NOMO-1 (cell line): ENCODE data around the gene TDRD9.
"Not testable (repeated sequence)": the region's sequence is repeated elsewhere in the genome, so short reads cannot be mapped to it uniquely, and the experiment has no call there.

Experiments used
- DNase-seq, 2 experiments: peaks; one replicate each; lab custom pipeline; 2025; ENCODE audit not compliant: unreplicated experiment in 2 of 2; lab: John Stamatoyannopoulos, UW

Gene TDRD9

DNA sequence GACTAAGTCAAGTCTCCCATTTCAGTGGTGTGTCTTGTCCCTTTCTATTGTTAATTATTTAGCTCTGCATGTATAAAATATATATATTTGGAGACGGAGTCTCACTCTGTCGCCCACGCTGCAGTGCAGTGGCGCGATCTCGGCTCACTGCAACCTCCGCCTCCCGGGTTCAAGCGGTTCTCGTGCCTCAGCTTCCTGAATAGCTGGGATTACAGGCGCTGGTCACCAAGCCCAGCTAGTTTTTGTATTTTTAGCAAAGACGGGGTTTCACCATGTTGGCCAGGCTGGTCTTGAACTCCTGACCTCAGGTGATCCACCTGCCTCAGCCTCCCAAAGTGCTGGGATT lies 6.4 kb upstream of the TDRD9 start:
- DNase-seq = not testable (repeated sequence)

GRCh38 chr14:103923863-103924262 lies 4.4 kb upstream of the TDRD9 start:
- DNase-seq = no peak

DNA sequence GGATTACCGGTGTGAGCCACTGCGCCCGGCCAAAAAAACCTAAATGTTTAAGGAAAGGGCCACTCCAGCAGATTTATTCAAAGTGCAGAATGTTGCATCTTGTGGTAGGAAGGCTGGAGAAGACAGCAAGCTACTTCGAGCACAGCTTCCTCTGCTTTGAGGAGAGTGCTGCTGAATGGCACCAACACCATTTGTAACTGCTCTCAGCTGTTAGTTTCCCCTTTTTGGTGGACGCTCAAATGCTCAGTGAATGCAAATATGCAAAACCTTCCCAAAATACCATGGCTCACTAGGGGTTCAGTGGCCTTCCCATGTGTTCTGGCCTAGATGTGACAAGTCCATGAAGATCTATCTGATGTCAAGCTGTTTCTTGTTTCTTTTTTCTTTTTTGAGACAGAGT lies 2.9 kb upstream of the TDRD9 start:
- DNase-seq = peak; percentile 18 to 24

DNA sequence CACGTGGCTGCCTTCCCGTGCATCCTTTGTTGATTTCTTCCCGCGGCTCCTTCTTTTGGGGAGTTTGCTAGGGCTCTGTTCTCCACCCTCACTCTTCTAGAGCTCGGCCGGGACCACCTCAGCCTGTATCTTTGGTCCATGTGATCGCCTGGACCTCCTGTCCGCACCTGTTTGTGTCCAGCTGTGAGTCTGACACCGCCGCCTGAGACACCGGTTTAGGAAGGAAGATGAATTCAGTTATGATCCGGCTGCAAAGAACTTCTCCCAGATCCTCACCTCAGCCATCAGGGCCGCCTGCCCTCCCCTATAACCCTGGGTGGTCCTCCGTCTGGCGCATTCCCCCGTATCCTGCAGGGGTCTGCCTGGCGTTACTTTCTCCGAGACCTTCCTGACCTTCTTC lies 690 bp upstream of the TDRD9 start:
- DNase-seq = no peak

DNA sequence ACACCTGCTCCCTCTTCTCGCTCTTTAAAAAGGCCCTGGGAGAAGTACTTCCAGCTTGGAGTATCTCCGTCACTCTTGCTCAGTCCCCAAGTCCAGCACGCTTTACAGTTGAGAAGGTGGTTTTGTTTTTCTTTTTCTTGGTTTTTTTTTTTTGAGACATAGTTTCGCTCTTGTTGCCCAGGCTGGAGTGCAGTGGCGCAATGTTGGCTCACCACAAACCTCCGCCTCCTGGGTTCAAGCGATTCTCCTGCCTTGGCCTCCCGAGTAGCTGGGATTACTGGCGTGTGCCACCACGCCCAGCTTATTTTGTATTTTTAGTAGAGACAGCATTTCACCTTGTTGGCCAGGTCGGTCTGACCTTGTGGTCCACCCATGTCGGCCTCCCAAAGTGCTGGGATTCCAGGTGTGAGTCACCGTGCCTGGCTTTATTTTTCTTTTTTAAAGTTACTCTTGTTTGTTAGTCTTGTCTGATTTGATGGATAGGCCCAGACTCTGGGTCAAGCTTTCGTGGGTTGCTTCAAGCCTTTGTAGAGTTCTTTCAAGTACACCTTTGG lies 1.9 kb downstream of the TDRD9 start:
- peak; percentile 13 to 51 for DNase-seq

- DNase-seq = peak; percentile 92 to 99
Observed at GRCh38 chr14:103931422-103931821, 3.2 kb downstream of the TDRD9 start.

- peak; percentile 23 to 28 for DNase-seq
Observed at GRCh38 chr14:103932791-103933490, 4.7 kb downstream of the TDRD9 start.

GRCh38 chr14:103935102-103935501 lies 6.8 kb downstream of the TDRD9 start:
- DNase-seq = no peak

GRCh38 chr14:103941462-103941861 lies 13.2 kb downstream of the TDRD9 start:
- DNase-seq = no peak

- DNase-seq = no peak
Observed at GRCh38 chr14:103941973-103942736, 13.9 kb downstream of the TDRD9 start, which contains the start of gene RD3L. RD3L (minus strand) TSS chr14:103942529; CDS start chr14:103941695, 834 bp downstream.

DNA sequence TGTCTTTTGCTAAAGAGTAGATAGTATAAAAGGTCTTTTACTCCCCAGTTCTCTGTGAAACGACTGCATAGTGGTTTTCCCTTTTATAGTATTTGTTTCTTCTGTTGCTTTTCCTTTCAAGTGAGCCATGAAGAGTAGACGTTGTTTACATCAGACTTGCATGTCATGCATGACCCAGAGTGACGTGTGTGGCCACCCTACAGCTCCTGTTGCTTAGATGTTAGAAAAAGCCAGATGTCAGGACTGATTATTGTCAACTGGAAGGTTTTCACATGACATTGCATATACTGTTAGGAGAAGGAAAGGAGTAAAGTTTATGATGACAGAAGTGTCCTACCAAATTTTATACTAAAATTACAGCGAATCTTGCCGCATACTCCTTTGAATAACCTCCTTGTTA lies 15.4 kb downstream of the TDRD9 start:
- DNase-seq = no peak

DNA sequence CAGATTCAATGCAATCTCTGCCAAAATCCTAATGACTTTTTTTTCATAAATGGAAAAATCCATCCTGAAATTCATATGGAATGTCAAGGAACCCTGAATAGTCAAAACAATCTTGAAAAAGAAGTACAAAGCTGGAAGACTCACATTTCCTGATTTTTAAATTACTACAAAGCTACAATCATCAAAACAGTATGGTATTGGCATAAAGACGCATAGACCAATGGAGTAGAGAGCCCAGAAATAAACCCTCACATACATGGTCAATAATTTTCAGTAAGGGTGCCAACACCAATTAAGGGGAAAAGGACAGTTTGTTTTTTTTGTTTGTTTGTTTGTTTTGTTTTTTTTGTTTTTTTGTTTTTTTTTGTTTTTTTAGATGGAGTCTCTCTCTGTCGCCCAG lies 18.7 kb downstream of the TDRD9 start:
- DNase-seq = no peak

- no peak for DNase-seq
Observed at GRCh38 chr14:103948442-103948841, 20.2 kb downstream of the TDRD9 start.

DNA sequence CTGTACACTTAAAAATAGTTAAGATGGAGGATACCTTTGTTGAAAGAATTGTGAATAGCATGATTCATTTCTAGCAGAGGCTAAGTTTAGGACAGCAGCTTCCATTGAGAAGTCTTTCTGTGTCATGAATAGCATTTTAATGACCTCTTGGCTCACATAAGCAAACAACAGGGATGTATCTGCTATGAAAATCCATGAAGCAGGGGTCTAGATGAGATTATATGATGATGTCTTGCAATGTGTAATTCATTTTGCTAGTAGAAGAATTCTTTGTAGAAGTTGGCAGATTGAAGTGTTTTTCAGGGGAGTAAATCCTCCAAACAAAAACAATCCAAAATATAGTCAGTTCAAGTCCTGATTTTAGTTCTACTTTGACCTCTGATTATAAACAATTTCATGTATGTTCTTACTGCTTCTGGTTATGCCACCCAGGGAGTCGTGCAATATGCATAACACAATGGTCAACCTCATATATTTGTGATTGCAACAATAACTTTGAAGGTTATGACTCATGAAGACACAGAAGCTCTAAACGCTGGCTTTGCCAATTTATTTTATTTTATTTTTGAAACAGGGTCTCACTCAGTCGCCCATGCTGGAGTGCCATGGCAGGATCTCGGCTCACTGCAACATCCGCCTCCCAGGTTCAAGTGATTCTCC lies 21.0 kb downstream of the TDRD9 start:
- DNase-seq = peak; percentile 36 to 80

DNA sequence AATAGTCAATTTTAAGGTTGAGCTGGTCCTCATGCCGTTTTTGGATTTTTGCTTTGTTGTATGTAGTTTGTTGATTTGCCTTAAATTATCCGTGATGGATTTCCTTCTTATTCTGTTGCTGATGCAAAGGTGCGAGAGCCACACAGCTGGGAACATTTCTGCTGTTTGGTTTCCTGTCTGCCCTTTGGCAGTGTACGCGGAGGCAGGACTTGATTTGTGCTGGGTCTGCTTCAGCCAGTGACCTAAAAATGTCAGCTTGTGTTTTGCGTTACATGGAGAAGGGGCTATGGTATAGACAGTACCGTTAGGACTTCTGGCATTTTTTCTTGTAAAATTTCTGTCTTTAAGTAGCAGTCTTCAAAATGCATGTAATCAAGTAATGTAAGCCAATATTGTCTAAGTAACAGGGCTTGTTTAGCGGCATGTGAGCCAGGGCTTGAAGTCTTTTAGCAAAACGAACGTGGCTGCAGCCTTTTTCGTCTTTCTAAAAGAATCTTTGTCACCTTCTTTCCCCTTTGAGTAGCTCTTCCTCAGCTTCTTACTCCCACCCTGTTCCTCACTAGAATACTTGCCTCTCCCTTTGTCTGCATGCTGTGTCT lies 32.3 kb downstream of the TDRD9 start:
- no peak for DNase-seq

DNA sequence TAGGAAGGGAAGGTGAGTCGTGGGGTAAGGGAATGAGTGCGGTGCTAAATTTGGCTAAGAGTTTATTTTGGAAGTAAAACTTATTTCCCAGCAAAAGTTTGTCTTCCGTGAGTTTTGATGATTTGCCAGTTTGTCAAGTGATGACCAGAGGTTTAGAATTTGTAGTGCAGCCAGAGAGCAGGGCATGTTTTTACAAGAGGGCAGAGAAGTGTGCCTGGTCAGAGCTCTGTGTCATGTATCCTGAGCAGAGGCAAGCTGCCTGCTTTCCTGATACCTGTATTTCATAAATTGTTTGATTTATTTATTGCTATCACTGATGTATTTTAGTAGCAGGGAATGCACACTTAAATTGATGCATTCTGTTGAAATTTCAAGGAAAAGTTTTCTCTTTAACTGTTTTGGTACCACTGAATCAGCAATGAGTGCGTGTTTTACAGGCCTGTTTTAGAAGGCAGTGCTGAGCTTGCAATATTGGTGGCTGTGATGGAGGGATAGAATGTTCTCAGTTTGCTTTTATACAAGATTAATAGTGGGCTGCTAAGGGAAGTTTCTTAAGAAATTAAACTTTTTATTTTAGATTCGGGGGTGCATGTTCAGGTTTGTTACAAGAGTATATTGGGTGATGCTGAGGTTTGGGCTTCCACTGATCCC lies 33.8 kb downstream of the TDRD9 start:
- DNase-seq = no peak

- no peak for DNase-seq
Observed at GRCh38 chr14:103966631-103967030, 38.4 kb downstream of the TDRD9 start.

- DNase-seq = no peak
Observed at GRCh38 chr14:103969961-103970360, 41.7 kb downstream of the TDRD9 start.

- no peak for DNase-seq
Observed at GRCh38 chr14:103973354-103973753, 45.1 kb downstream of the TDRD9 start.

- no peak for DNase-seq
Observed at GRCh38 chr14:103974575-103974974, 46.3 kb downstream of the TDRD9 start.
